ENCODE data around the gene TBC1D25.

Gene TBC1D25

GRCh38 chrX:48539345-48540027 lies at the start of gene TBC1D25:
Gene TBC1D25 (plus strand): TSS chrX:48539714. CDS start chrX:48539798, 84 bp downstream.
- DNase-seq = peak; percentile 98

- DNase-seq = no peak
Measured at GRCh38 chrX:48489892-48490291, 49.6 kb upstream of the TBC1D25 start.

- no peak for DNase-seq
Measured at GRCh38 chrX:48490661-48491060, 48.9 kb upstream of the TBC1D25 start.

GRCh38 chrX:48491809-48492208 lies 47.7 kb upstream of the TBC1D25 start:
- DNase-seq = no peak

GRCh38 chrX:48492293-48492910 lies 47.1 kb upstream of the TBC1D25 start:
- DNase-seq = no peak

GRCh38 chrX:48493890-48494364 lies 45.6 kb upstream of the TBC1D25 start:
- DNase-seq = peak; percentile 5

- no peak for DNase-seq
Measured at GRCh38 chrX:48496660-48497059, 42.9 kb upstream of the TBC1D25 start.

GRCh38 chrX:48497871-48498270 lies 41.6 kb upstream of the TBC1D25 start:
- DNase-seq = no peak

GRCh38 chrX:48498374-48498809 lies 41.1 kb upstream of the TBC1D25 start:
- no peak for DNase-seq

GRCh38 chrX:48504261-48504660 lies 35.3 kb upstream of the TBC1D25 start:
- DNase-seq = no peak

GRCh38 chrX:48505481-48505880 lies 34.0 kb upstream of the TBC1D25 start:
- no peak for DNase-seq

GRCh38 chrX:48507246-48507645 lies 32.3 kb upstream of the TBC1D25 start:
- DNase-seq = no peak

GRCh38 chrX:48508400-48509244 lies 30.9 kb upstream of the TBC1D25 start, which contains the start of gene PORCN:
Gene PORCN (plus strand): TSS chrX:48508992. CDS start chrX:48509821, 829 bp downstream.
- DNase-seq = peak; percentile 72

GRCh38 chrX:48509245-48509590 lies 30.3 kb upstream of the TBC1D25 start:
- DNase-seq = no peak

GRCh38 chrX:48509619-48510018 lies 29.9 kb upstream of the TBC1D25 start:
- no peak for DNase-seq

- no peak for DNase-seq
Measured at GRCh38 chrX:48511560-48511959, 28.0 kb upstream of the TBC1D25 start.

GRCh38 chrX:48512371-48512935 lies 27.1 kb upstream of the TBC1D25 start:
- DNase-seq = no peak

- no peak for DNase-seq
Measured at GRCh38 chrX:48513670-48514069, 25.8 kb upstream of the TBC1D25 start.

GRCh38 chrX:48514126-48514806 lies 25.2 kb upstream of the TBC1D25 start:
- DNase-seq = no peak

- DNase-seq = no peak
Measured at GRCh38 chrX:48514868-48515460, 24.6 kb upstream of the TBC1D25 start.

- DNase-seq = no peak
Measured at GRCh38 chrX:48515842-48516241, 23.7 kb upstream of the TBC1D25 start.

GRCh38 chrX:48516285-48516684 lies 23.2 kb upstream of the TBC1D25 start:
- no peak for DNase-seq
